Right cardiac atrium (tissue), 5 donors: ENCODE results near the gene CAMTA1. TPM values are rescaled to one million over a fixed set of nuclear protein-coding genes. Genes with fewer than 3 reads are reported as not detected.

Experiments used
- ATAC-seq, 2 donors: fragments of 200-7000 bp; cut with Tn5 transposase; one replicate each; pipeline versions ENCODE4 v1.8.0 to v1.9.1; 2020; ENCODE audit warnings: moderate library complexity in 2 of 2, mild to moderate bottlenecking in 1 of 2
- DNase-seq, 3 donors: peaks; one replicate each; pipeline ENCODE4 v3.0.0-alpha.2; 2020
- H3K27ac ChIP-seq: one replicate; pipeline ENCODE4 v1.5.1; 2013; ENCODE audit warnings: mild to moderate bottlenecking, low read length, control low read depth, moderate library complexity
- H3K27me3 ChIP-seq: one replicate; pipeline ENCODE4 v1.6.1; 2013; ENCODE audit not compliant: control insufficient read depth, insufficient read depth
- H3K4me1 ChIP-seq: one replicate; pipeline ENCODE4 v1.6.1; 2013; ENCODE audit warnings: low read length; ENCODE audit not compliant: control insufficient read depth, insufficient read depth
- H3K4me3 ChIP-seq: one replicate; pipeline ENCODE4 v1.5.1; 2013; ENCODE audit warnings: low read length, control low read depth
- H3K9me3 ChIP-seq: one replicate; pipeline ENCODE4 v1.6.1; 2013; ENCODE audit warnings: low read length; ENCODE audit not compliant: control insufficient read depth
- WGBS: extraction: QIAGEN DNeasy Blood & Tissue Kit; methylation state at CpG from one replicate; pipeline ENCODE4 v1.1.7; 2013; 5-methylcytosine and 5-hydroxymethylcytosine counted together
- intact Hi-C, 4 donors: fragments of 100-400 bp; cut with DNase I; formaldehyde crosslinking; loops; one replicate each; pipeline versions ENCODE4 v1.11.0 to v1.14.0; 2022 to 2023
- polyA plus RNA-seq: library from polyadenylated mRNA; stranded (reverse); fragments of 200-250 nt; gene quantifications from one replicate; pipeline ENCODE4 v1.2.3, GENCODE V29; 2013
- total RNA-seq, 4 donors: library from RNA; stranded (reverse); fragmentation: NEBNext Ultra II Directional; extraction: Animal tissue kit (Norgen Biotek cat#: 25700); gene quantifications; one replicate each; pipeline ENCODE4 v1.2.1, GENCODE V29; 2021
- donor health status: healthy with polysubstance abuse.
- donor health status: DM: no; HTN: yes; CAD: no.
- donor health status: DM: no; HTN: no; CAD: no.
- donor health status: DM: no; HTN: yes; CAD: no; lungs with severe emphysema.
- donor health status: DM: yes; HTN: yes; CAD: no.

Gene CAMTA1
- total and polyA plus RNA-seq, 5 donors, result 155 to 334 (median 164) TPM

DNA sequence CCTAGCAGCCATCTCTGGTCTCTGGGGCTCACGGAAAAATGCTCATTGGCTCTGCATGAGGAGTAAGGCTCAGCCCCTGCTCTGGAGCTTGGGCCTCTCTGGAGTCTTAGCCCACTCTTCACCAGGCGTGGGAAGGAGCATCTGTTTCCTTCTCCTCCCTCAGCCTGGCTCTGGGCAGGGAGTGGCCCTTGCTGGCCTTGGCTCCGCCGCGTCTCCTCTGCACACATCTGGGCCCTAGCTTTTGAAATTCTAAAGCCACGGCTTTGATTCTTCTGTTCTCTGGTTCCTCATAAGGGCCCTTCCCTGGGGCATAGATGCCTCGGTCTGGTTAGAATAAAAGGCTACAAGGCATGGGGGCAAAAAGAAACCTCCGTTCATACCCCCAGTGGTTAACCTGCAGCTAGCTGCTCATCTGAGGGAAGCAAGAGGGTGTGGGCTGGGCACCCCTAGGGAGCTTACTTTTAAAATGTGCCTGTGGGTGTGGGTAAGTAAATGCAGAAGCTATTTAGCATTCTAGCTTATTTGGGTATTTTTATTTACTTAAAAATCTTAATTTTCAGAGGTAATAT is 145.6 kb downstream of the CAMTA1 start:
- H3K4me1 ChIP-seq, result no peaks in the 10 kb centered on the region
- no peak overlapping the region for H3K4me3 ChIP-seq
- no peak overlapping the region for H3K27ac ChIP-seq
- intact Hi-C loops, result no loop called here
- H3K27me3 ChIP-seq, result no peaks in the 10 kb centered on the region
- WGBS, result 79% methylated on average over 8 of the region's 8 CpGs
- DNase-seq (no peak), ATAC-seq (no peak)
- H3K9me3 ChIP-seq, result no peaks in the 10 kb centered on the region

- no peaks in the 10 kb centered on the region for H3K4me1 ChIP-seq
- no peaks in the 10 kb centered on the region for H3K9me3 ChIP-seq
- intact Hi-C loops, result no loop called here
- peak overlapping the region; percentile 6 for H3K4me3 ChIP-seq
- DNase-seq (no peak), ATAC-seq (peak; percentile 57 to 91)
- WGBS, result 20% methylated on average over 12 of the region's 12 CpGs
- no peak overlapping the region for H3K27ac ChIP-seq
- H3K27me3 ChIP-seq, result no peaks in the 10 kb centered on the region
Observed at GRCh38 chr1:6935361-6935883, 150.2 kb downstream of the CAMTA1 start.

DNA sequence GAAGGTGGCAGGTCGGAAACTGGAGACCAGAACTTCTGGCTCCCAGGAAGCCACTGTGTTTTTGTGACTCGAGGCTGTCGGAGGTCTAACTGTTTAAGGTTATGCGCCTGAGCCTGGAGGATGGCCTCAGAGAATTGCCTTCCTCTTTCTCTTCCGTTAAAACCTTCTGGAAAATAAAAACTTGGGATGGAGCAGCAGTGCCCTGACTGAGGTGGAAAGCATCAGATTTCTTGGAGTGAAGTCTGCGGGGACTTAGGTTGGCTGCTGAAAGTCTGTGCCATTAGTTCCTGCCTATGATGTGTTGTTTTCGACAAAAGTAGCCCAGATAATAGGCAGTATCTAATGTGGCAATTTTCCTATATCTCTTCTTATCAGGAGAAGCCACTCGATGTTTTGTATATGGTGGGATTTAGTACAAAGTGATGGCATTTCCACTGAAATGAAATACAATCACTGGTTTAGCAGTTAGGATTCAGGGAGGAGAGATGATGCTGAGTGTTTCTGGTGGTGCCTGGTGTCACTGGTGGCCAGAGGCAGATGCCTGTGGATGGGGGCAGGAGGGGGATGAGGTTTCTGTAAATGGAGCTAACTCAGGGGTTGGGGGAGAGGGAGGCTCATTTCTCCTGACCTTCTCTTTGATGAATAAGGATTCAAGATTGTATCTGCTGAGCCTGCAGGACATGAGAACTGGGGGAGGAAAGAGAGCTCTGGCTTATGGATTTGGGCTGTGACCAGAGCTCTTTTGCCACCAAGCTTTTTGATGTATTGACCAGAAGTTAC is 150.8 kb downstream of the CAMTA1 start:
- DNase-seq (no peak), ATAC-seq (peak in 1 of 2 donors; percentile 20)
- H3K4me3 ChIP-seq, result peak overlapping the region; percentile 6
- WGBS, result 30% methylated on average over 8 of the region's 8 CpGs
- H3K27me3 ChIP-seq, result no peaks in the 10 kb centered on the region
- no peaks in the 10 kb centered on the region for H3K9me3 ChIP-seq
- intact Hi-C loops, result no loop called here
- no peaks in the 10 kb centered on the region for H3K4me1 ChIP-seq
- no peak overlapping the region for H3K27ac ChIP-seq

DNA sequence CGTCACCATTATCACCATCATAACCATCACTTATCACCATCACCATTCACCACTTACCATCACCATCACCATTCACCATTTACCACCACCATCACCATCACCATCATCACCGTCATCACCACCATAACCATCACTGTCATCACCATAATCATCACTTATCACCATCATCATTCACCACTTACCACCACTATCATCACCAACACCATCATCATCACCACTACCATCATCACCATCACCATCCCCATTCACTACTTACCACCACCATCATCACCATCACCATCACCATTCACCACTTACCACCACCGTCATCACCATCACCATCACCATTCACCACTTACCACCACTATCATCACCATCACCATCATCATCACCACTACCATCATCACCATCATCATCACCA is 151.8 kb downstream of the CAMTA1 start:
- H3K27ac ChIP-seq, result no peak overlapping the region
- DNase-seq, result no peak
- no peaks in the 10 kb centered on the region for H3K9me3 ChIP-seq
- no peak overlapping the region for H3K4me3 ChIP-seq
- intact Hi-C loops, result no loop called here
- no peaks in the 10 kb centered on the region for H3K4me1 ChIP-seq
- 82% methylated on average over 3 of the region's 3 CpGs for WGBS
- no peak for ATAC-seq
- H3K27me3 ChIP-seq, result no peaks in the 10 kb centered on the region

DNA sequence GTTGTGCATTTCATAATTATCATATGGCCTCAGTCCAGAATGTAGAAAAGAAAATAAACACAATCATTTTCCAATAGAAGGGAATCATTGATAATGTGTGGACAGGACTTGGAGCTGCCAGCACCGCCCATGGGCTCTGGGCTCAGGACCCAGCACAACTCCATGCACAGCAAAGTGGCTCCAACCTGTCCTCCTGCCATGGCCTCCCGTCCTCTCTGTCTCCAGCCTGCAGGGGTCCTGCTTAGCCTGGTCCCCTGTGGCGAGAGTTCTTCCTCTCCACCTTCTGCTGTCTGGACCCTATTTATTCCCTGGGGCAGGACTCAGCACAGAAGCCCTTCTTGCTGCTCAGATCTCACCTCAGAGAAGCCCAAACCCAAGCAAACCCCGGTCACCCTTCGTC is 154.1 kb downstream of the CAMTA1 start:
- Histone ChIP-seq H3K27ac (no peak overlapping the region), H3K9me3 (no peaks in the 10 kb centered on the region), H3K4me3 (no peak overlapping the region), H3K27me3 (no peaks in the 10 kb centered on the region), H3K4me1 (no peaks in the 10 kb centered on the region)
- intact Hi-C loops, result no loop called here
- DNase-seq, result no peak
- 90% methylated on average over 5 of the region's 5 CpGs for WGBS
- ATAC-seq, result no peak

DNA sequence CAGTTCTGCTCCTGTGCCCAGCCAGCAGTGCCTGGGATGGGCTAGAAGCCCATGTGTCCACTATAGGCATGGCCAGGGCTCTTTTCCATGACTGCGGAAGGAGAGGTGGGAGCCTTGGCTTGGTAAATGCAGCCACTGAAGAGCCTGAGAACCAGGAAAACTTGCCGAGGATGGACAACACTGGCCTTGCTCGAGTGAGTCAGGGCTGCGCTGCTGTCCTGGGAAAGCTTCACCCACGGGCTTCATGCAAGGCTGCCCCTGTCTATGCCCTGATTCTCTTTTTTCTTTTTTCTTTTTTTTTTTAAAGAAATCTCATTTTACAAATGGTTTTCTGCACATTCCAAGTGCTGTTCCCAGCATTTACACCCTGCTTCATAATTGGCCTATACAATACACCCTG is 156.5 kb downstream of the CAMTA1 start:
- Histone ChIP-seq H3K27me3 (no peaks in the 10 kb centered on the region), H3K4me3 (no peak overlapping the region), H3K27ac (no peak overlapping the region), H3K4me1 (no peaks in the 10 kb centered on the region), H3K9me3 (no peaks in the 10 kb centered on the region)
- WGBS, result 88% methylated on average over 5 of the region's 5 CpGs
- ATAC-seq, result no peak
- DNase-seq, result no peak
- intact Hi-C loops, result no loop called here

DNA sequence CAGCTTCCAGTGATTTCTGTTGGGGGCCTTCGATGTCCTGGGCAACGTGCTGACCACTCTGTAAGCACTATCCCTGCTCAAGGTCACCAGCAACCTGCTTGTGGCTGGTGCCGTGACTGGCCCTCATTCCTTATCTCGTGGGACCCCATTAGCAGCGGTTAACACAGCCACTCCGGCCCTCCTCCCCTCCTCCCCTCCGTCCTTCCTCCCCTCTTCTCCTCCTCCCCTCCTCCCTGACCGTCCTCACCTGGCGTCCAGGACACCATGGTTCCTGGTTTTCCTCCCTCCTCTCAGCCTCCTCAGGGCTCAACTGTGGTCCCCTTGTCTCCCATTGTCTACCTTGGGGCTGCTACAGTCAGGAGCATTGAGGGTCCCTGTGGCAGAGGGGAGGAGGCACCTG is 157.7 kb downstream of the CAMTA1 start:
- DNase-seq, result no peak
- WGBS, result 76% methylated on average over 9 of the region's 9 CpGs

DNA sequence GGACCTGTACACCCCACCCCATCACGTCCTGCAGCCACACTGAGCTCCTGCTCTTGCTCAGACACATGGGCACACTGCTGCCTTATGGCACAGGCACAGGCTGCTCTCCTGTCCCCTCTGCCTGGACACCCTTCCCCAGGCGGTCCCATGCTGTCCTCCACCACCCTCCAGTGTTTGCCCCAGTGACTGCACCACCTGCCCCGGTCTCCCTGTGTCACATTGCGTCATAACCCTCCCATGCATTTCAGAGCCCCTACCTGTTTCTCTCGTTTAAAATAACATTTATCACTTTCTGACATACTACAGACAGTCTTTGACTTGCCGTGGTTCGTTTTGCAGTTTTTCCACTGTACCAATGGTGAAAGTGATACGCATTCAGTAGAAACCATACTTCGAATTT is 159.2 kb downstream of the CAMTA1 start:
- WGBS, result 83% methylated on average over 9 of the region's 9 CpGs
- no peak for ATAC-seq
- Histone ChIP-seq H3K27ac (no peak overlapping the region), H3K4me3 (no peak overlapping the region), H3K27me3 (no peaks in the 10 kb centered on the region), H3K4me1 (no peaks in the 10 kb centered on the region), H3K9me3 (no peaks in the 10 kb centered on the region)
- DNase-seq, result no peak
- intact Hi-C loops, result no loop called here

More for the DNA sequence above, 157.7 kb downstream of the CAMTA1 start:
- ATAC-seq, result no peak
- intact Hi-C loops, result no loop called here
- Histone ChIP-seq H3K27me3 (no peaks in the 10 kb centered on the region), H3K27ac (no peak overlapping the region), H3K4me1 (no peaks in the 10 kb centered on the region), H3K4me3 (no peak overlapping the region), H3K9me3 (no peaks in the 10 kb centered on the region)

DNA sequence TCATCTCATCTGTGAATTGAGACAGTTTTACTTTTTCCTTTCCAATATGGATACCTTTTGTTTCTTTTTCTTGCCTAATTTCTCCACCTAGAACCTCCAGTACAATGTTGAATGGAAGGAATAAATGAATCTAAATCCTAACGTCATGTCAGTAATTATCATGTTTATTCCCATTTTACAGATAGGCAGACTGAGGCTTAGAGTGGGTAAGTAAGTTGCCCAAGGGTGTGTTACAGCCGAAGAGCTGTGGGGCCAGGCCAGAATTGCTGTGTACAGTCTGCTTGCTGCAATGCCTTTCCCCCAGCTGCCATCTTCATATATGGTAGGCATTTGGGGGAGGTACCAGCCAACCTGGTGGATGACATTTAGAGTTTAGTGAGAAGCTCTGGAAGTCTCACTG is 162.7 kb downstream of the CAMTA1 start:
- Histone ChIP-seq H3K27ac (no peak overlapping the region), H3K9me3 (no peaks in the 10 kb centered on the region), H3K4me1 (no peaks in the 10 kb centered on the region), H3K4me3 (no peak overlapping the region), H3K27me3 (no peaks in the 10 kb centered on the region)
- intact Hi-C loops, result no loop called here
- 91% methylated on average over 2 of the region's 2 CpGs for WGBS
- ATAC-seq (no peak), DNase-seq (no peak)

GRCh38 chr1:6948416-6948815 is 163.2 kb downstream of the CAMTA1 start:
- no peak overlapping the region for H3K4me3 ChIP-seq
- DNase-seq, result no peak
- H3K27ac ChIP-seq, result no peak overlapping the region
- no peaks in the 10 kb centered on the region for H3K9me3 ChIP-seq
- intact Hi-C loops, result no loop called here
- H3K27me3 ChIP-seq, result no peaks in the 10 kb centered on the region
- WGBS, result 57% methylated on average over 3 of the region's 3 CpGs
- no peak for ATAC-seq
- H3K4me1 ChIP-seq, result no peaks in the 10 kb centered on the region

DNA sequence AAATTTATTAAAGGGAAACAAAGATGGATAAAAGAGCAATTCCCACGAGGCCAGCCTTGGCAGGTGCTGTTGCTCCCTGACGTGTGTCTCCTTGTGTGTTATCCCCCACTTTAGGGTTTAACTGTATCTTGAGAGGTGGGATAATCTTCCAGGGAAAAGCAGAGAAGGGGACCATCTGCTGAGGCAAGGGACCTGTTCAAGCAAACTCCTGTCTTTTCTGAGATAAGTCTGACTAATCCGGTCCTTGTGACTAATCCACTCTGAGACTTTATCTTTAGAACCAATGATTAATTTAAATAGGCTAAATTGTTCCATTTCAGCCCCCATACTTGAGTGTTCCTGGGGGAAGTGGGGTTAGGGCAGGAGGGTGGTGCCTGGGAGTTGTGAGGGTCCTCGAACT is 163.6 kb downstream of the CAMTA1 start:
- Histone ChIP-seq H3K27ac (no peak overlapping the region), H3K4me1 (no peaks in the 10 kb centered on the region), H3K27me3 (no peaks in the 10 kb centered on the region), H3K4me3 (no peak overlapping the region), H3K9me3 (no peaks in the 10 kb centered on the region)
- 61% methylated on average over 4 of the region's 4 CpGs for WGBS
- intact Hi-C loops, result no loop called here
- ATAC-seq (peak in 1 of 2 donors; percentile 32), DNase-seq (no peak)
